Measurements from ENCODE around the gene SCYGR1.

- no peak for TF ChIP-seq SIN3A (IDR thresholded peaks at IDR 0.05; ENCODE audit: borderline replicate concordance, insufficient read depth, low read length)
- TF ChIP-seq TAF1 (IDR thresholded peaks at IDR 0.05; ENCODE audit: borderline replicate concordance, insufficient read depth, low read length) = no peak
These were observed 8.7 kb downstream of the SCYGR1 start, which contains the start of gene TM4SF20 for GRCh38 chr2:227379095-227379494.
